Loucy (cell line): ENCODE results near the gene HOXC11.

Experiments
- EZH2phosphoT487 ChIP-seq: fragments of 200-600 bp; IDR thresholded peaks from 2 replicates; pipeline ENCODE4 v1.6.1; 2018; ENCODE audit warnings: antibody characterized with exemption, mild to moderate bottlenecking, moderate library complexity, borderline replicate concordance
- TF ChIP-seq, protein P1 (sequence below): fragments of 200-600 bp; sonication (generic); conservative IDR thresholded peaks from 2 replicates; pipeline ENCODE4 v1.5.1; 2014; ENCODE audit warnings: mild to moderate bottlenecking, antibody characterized with exemption, low read length

DNA sequence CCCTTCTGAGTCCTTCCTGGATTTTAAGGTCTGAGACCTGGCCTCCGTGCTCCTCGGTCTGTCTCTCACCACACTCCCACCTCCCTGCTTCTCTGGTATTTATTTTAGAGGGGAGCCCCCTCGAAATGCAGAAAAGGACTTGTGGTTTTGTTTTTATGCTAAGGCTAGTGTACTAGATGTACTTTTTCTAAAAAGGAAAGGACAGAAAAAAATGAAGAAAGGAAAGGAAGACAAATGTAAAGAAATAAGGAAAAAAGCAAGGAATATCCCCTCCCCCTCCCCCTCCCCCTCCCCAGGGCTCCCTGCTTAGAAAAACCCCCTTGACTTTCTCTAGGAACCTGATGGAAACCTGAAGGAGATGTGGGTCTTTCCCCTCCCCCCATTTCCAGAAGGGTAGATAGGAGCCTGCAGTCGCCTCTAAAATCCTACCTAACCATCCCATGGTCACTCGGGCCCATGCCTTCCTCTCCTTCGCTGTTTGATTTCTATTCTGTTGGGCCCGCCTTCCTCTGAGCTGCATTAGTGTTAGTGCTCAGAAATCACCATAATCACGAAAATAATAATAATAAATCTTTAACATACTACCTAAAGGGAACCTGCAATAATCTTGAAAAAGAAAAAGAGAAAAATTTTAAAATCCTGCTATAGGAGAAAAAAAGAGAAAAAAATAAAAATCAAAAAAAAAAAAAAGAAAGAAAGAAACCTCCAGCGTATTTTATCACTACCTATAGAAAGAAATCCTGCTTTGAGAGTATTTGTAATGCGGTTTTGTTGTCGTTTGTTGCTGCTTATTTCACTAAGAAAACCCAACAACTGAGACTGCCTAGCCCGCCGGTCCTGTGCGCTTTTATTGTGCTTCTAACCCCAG lies 39.0 kb downstream of the HOXC11 start:
- TF ChIP-seq, protein P1, sequence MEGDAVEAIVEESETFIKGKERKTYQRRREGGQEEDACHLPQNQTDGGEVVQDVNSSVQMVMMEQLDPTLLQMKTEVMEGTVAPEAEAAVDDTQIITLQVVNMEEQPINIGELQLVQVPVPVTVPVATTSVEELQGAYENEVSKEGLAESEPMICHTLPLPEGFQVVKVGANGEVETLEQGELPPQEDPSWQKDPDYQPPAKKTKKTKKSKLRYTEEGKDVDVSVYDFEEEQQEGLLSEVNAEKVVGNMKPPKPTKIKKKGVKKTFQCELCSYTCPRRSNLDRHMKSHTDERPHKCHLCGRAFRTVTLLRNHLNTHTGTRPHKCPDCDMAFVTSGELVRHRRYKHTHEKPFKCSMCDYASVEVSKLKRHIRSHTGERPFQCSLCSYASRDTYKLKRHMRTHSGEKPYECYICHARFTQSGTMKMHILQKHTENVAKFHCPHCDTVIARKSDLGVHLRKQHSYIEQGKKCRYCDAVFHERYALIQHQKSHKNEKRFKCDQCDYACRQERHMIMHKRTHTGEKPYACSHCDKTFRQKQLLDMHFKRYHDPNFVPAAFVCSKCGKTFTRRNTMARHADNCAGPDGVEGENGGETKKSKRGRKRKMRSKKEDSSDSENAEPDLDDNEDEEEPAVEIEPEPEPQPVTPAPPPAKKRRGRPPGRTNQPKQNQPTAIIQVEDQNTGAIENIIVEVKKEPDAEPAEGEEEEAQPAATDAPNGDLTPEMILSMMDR = no peak
- no peak for TF ChIP-seq EZH2phosphoT487
